ENCODE results near the gene TBC1D14.

Gene TBC1D14

GRCh38 chr4:7054106-7054880 lies 144.7 kb downstream of the TBC1D14 start:
- DNase-seq (ENCODE audit: low spot score) = no peak
- in situ Hi-C loops (cut with MboI; ENCODE audit: low pct_unique_long_range_greater_than_20kb, low sequenced_read_pairs, unreplicated experiment) = no loop called here
- TF ChIP-seq CTCF (IDR thresholded peaks at IDR 0.05; ENCODE audit: extremely low read depth, insufficient read depth, missing control alignments) = no peak

- in situ Hi-C loops (cut with MboI; ENCODE audit: low pct_unique_long_range_greater_than_20kb, low sequenced_read_pairs, unreplicated experiment) = no loop called here
- DNase-seq (ENCODE audit: low spot score) = no peak
- no peak for TF ChIP-seq CTCF (IDR thresholded peaks at IDR 0.05; ENCODE audit: extremely low read depth, insufficient read depth, missing control alignments)
Observed at GRCh38 chr4:7055111-7055989, 145.7 kb downstream of the TBC1D14 start.

- in situ Hi-C loops (cut with MboI; ENCODE audit: low pct_unique_long_range_greater_than_20kb, low sequenced_read_pairs, unreplicated experiment) = no loop called here
- no peak for DNase-seq (ENCODE audit: low spot score)
- no peak for TF ChIP-seq CTCF (IDR thresholded peaks at IDR 0.05; ENCODE audit: extremely low read depth, insufficient read depth, missing control alignments)
Observed at GRCh38 chr4:7055990-7056325, 146.3 kb downstream of the TBC1D14 start.

GRCh38 chr4:7058792-7059191 lies 149.2 kb downstream of the TBC1D14 start:
- no peak for DNase-seq (ENCODE audit: low spot score)
- in situ Hi-C loops (cut with MboI; ENCODE audit: low pct_unique_long_range_greater_than_20kb, low sequenced_read_pairs, unreplicated experiment) = no loop called here
- TF ChIP-seq CTCF (IDR thresholded peaks at IDR 0.05; ENCODE audit: extremely low read depth, insufficient read depth, missing control alignments) = no peak

GRCh38 chr4:7059662-7060061 lies 150.0 kb downstream of the TBC1D14 start:
- in situ Hi-C loops (cut with MboI; ENCODE audit: low pct_unique_long_range_greater_than_20kb, low sequenced_read_pairs, unreplicated experiment) = no loop called here
- no peak for DNase-seq (ENCODE audit: low spot score)
- no peak for TF ChIP-seq CTCF (IDR thresholded peaks at IDR 0.05; ENCODE audit: extremely low read depth, insufficient read depth, missing control alignments)

GRCh38 chr4:7060346-7061150 lies 150.9 kb downstream of the TBC1D14 start:
- no peak for TF ChIP-seq CTCF (IDR thresholded peaks at IDR 0.05; ENCODE audit: extremely low read depth, insufficient read depth, missing control alignments)
- no peak for DNase-seq (ENCODE audit: low spot score)
- in situ Hi-C loops (cut with MboI; ENCODE audit: low pct_unique_long_range_greater_than_20kb, low sequenced_read_pairs, unreplicated experiment) = no loop called here
